ENCODE results near the gene EGR2.

EGR2 gene

GRCh38 chr10:62819141-62819920, 3.2 kb upstream of the EGR2 start:
- in situ Hi-C loops (cut with MboI; ENCODE audit: low pct_unique_long_range_greater_than_20kb, low sequenced_read_pairs), result no loop called here
- no peak for DNase-seq

GRCh38 chr10:62818426-62819011, 2.4 kb upstream of the EGR2 start:
- DNase-seq, result peak; percentile 32
- in situ Hi-C loops (cut with MboI; ENCODE audit: low pct_unique_long_range_greater_than_20kb, low sequenced_read_pairs), result no loop called here

DNA sequence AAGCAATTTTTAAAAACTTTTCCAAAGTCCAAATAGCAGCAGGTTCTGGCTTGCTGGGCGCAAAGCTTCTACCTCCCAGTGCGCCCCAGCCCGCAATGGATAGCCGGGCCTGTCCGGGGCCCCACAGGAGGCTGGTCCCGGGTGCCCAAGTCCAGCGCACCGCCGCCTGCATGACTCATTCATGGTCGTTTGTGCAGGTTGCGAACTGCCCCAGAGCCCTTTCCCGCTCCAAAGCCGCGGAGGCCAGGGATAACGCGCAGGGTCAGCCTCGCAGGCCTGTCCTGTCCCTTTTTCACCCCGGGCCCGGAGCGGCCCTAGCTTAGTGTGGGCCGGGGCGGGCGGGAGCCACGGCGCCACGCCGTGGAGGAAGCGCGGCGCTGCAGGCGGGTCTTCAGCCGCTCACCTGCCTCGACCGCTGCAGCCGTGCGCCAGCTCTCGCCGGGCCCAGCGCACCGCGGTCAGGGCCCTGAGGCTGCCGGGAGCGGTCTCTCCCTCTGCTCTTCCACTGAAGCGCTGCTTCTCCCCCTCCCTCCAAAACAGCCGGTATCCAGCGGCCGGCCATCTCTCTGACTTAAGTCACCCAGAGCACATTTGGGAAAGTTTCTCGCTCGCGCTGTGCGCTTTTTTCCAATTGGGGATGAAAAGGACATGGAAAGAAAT, 1.7 kb upstream of the EGR2 start:
- DNase-seq, result peak; percentile 82
- in situ Hi-C loops (cut with MboI; ENCODE audit: low pct_unique_long_range_greater_than_20kb, low sequenced_read_pairs), result no loop called here

- no peak for DNase-seq
- in situ Hi-C loops (cut with MboI; ENCODE audit: low pct_unique_long_range_greater_than_20kb, low sequenced_read_pairs), result no loop called here
Measured at GRCh38 chr10:62817121-62817765, 1.1 kb upstream of the EGR2 start.

DNA sequence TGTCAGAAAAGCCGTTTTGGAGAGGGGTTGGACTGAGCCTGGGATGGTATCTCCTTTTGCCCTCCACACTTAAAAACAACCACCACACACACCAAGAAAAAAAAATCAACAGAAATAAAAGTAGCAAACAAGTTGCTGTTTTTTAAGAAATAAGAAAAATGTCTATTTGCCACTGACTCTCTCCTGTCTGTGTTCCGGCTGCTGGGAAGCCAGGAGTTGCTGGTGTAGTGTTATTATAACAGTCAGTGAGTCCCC, 163 bp downstream of the EGR2 start:
- in situ Hi-C loops (cut with MboI; ENCODE audit: low pct_unique_long_range_greater_than_20kb, low sequenced_read_pairs), result no loop called here

DNA sequence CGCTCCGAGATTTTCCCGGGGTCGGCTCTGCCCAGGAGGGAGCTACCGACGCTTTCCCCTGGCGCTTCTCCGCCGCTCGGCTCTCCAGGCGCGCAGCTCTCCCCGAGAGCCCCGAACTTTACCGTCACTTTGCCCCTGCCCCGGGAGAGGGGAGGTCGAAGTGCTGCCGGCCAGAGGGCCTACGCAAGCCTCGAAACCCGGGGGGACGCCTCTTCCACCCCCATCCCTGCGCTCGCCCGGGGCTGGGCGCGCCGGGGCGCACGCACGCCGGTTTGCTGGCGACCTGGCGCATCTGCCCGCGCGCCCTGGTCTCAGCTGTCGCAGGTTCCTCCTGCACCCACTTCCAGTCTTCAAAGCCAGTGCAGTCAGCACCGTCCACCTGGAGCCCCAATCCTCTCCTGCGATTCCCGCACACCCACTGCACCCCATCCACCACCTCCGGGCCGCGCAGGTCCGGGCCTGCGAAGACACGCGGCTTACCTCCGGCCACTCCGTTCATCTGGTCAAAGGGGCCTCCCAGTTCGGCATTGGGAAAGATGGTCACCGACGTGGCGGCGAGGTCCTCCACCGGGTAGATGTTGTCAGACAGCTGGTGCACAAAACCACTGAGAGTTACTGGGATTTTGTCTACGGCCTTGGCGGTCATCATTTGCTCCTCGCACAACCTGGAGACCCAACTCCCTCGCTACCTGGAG, 638 bp downstream of the EGR2 start:
- DNase-seq, result no peak
- in situ Hi-C loops (cut with MboI; ENCODE audit: low pct_unique_long_range_greater_than_20kb, low sequenced_read_pairs), result no loop called here

More for the DNA sequence above, 163 bp downstream of the EGR2 start:
- DNase-seq, result no peak

DNA sequence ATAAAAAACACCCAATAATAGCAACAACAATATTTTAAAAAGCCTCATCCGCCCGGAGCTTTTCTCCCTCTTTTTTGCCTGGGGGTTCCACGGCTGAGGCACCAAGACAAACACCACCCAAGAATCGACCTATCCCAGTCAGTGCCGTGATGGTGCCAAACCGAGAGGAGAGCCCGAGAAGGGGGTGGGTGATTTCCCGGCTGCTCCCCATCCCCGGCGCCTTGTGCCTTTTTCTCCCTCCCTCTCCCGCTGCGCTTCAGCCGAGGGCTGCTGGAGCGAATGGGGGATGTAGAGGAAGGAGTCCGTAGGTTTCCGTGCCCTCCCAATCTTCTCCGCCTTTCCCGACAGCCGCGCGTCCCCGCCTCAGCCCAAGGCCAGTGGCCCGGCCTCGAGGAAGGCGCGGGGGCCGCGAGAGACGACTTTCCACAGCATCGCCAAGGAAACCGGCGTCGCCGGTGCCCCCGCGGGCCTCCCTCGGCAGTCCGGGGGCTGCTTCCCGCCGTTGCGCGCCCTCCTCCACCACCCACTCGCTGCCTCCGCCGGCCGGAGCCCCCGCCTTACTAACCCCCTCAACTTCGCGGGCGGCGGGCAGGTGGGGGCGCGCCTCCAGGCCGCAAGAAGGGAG, 1.3 kb downstream of the EGR2 start:
- no peak for DNase-seq
- in situ Hi-C loops (cut with MboI; ENCODE audit: low pct_unique_long_range_greater_than_20kb, low sequenced_read_pairs), result no loop called here

DNA sequence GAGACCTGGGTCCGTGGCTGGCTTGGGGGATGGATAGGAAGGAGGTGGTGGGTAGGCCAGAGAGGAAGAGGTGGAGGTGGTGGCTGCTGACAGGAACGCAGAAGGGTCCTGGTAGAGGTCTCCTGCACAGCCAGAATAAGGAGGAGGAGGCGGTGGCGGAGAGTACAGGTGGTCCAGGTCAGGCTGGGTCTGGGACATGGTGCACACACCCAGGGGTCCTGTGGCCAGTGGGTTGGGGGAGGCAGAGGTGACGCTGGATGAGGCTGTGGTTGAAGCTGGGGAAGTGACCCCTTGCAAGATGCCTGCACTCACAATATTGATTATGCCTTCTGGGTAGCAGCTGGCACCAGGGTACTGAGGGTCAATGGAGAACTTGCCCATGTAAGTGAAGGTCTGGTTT, 2.2 kb downstream of the EGR2 start:
- in situ Hi-C loops (cut with MboI; ENCODE audit: low pct_unique_long_range_greater_than_20kb, low sequenced_read_pairs), result no loop called here

DNA sequence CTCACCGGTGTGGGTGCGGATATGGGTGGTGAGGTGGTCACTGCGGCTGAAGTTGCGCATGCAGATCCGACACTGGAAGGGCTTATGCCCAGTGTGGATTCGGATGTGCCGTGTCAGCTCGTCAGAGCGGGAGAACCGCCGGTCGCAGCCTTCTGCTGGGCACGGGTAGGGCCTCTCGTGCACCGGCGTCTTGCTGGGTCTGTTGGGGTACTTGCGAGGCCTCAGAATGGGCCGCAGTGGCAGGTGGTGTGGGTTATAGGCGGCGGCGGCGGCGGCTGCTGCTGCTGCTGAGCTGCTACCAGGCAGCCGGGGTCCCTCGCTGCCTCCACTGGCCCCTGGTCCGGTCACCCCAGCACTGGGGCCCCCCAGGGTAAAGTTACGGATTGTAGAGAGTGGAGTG, 2.7 kb downstream of the EGR2 start:
- no peak for DNase-seq
- in situ Hi-C loops (cut with MboI; ENCODE audit: low pct_unique_long_range_greater_than_20kb, low sequenced_read_pairs), result no loop called here

More for the DNA sequence above, 2.2 kb downstream of the EGR2 start:
- no peak for DNase-seq

- in situ Hi-C loops (cut with MboI; ENCODE audit: low pct_unique_long_range_greater_than_20kb, low sequenced_read_pairs), result no loop called here
- DNase-seq, result no peak
Measured at GRCh38 chr10:62812672-62813439, 3.3 kb downstream of the EGR2 start.

GRCh38 chr10:62811159-62811875, 4.8 kb downstream of the EGR2 start:
- in situ Hi-C loops (cut with MboI; ENCODE audit: low pct_unique_long_range_greater_than_20kb, low sequenced_read_pairs), result no loop called here
- no peak for DNase-seq

- in situ Hi-C loops (cut with MboI; ENCODE audit: low pct_unique_long_range_greater_than_20kb, low sequenced_read_pairs), result no loop called here
- no peak for DNase-seq
Measured at GRCh38 chr10:62810156-62810902, 5.8 kb downstream of the EGR2 start.

GRCh38 chr10:62806251-62806650, 9.9 kb downstream of the EGR2 start:
- DNase-seq, result no peak
- in situ Hi-C loops (cut with MboI; ENCODE audit: low pct_unique_long_range_greater_than_20kb, low sequenced_read_pairs), result no loop called here

- no peak for DNase-seq
- in situ Hi-C loops (cut with MboI; ENCODE audit: low pct_unique_long_range_greater_than_20kb, low sequenced_read_pairs), result no loop called here
Measured at GRCh38 chr10:62805231-62806099, 10.7 kb downstream of the EGR2 start.

GRCh38 chr10:62804356-62805230, 11.6 kb downstream of the EGR2 start, which contains the start of gene ADO:
ADO (plus strand) TSS chr10:62804720; CDS start chr10:62805060, 340 bp downstream.
- in situ Hi-C loops (cut with MboI; ENCODE audit: low pct_unique_long_range_greater_than_20kb, low sequenced_read_pairs), result no loop called here
- DNase-seq, result peak; percentile 88

All from KBM-7 (cell line).